ENCODE measurements around the gene NBPF3.
"Not testable (repeated sequence)": the region's sequence is repeated elsewhere in the genome, so short reads cannot be mapped to it uniquely, and the experiment has no call there.

NBPF3 gene

GRCh38 chr1:21472861-21473260 is 32.9 kb downstream of the NBPF3 start:
- H3K4me3 ChIP-seq (IDR thresholded peaks at IDR 0.05; ENCODE audit: insufficient read depth, low read depth, low read length) = no peak overlapping the region
- no peak for TF ChIP-seq CTCF (conservative IDR thresholded peaks at IDR 0.05; ENCODE audit: low read depth, low read length)

GRCh38 chr1:21478356-21478755 is 38.4 kb downstream of the NBPF3 start:
- no peaks in the 10 kb centered on the region for H3K4me1 ChIP-seq (ENCODE audit: low read depth, poor library complexity, severe bottlenecking)
- H3K27ac ChIP-seq = no peak overlapping the region
- no peaks in the 10 kb centered on the region for H3K27me3 ChIP-seq (ENCODE audit: insufficient read depth, low read depth)
- no peak overlapping the region for H2AFZ ChIP-seq (ENCODE audit: low read depth)
- TF ChIP-seq CTCF (conservative IDR thresholded peaks at IDR 0.05; ENCODE audit: low read depth, low read length) = no peak
- H3K79me2 ChIP-seq (ENCODE audit: insufficient read depth, low read depth) = no peaks in the 10 kb centered on the region
- H4K20me1 ChIP-seq (ENCODE audit: insufficient read depth) = no peaks in the 10 kb centered on the region
- no peak overlapping the region for H3K9ac ChIP-seq
- H3K4me2 ChIP-seq = no peak overlapping the region
- no peaks in the 10 kb centered on the region for H3K36me3 ChIP-seq (ENCODE audit: insufficient read depth)
- no peak overlapping the region for H3K4me3 ChIP-seq (IDR thresholded peaks at IDR 0.05; ENCODE audit: insufficient read depth, low read depth, low read length)

More at GRCh38 chr1:21472861-21473260, 32.9 kb downstream of the NBPF3 start:
- Histone ChIP-seq H3K9ac (no peak overlapping the region), H3K27ac (no peak overlapping the region), H3K79me2 (ENCODE audit: insufficient read depth, low read depth) (no peaks in the 10 kb centered on the region), H4K20me1 (ENCODE audit: insufficient read depth) (no peaks in the 10 kb centered on the region), H3K4me2 (no peak overlapping the region), H3K36me3 (ENCODE audit: insufficient read depth) (no peaks in the 10 kb centered on the region), H3K27me3 (ENCODE audit: insufficient read depth, low read depth) (no peaks in the 10 kb centered on the region), H2AFZ (ENCODE audit: low read depth) (no peak overlapping the region), H3K4me1 (ENCODE audit: low read depth, poor library complexity, severe bottlenecking) (no peaks in the 10 kb centered on the region)

- H3K27me3 ChIP-seq (ENCODE audit: insufficient read depth, low read depth); H3K4me1 ChIP-seq (ENCODE audit: low read depth, poor library complexity, severe bottlenecking); H3K79me2 ChIP-seq (ENCODE audit: insufficient read depth, low read depth); H2AFZ ChIP-seq (ENCODE audit: low read depth); H3K9ac ChIP-seq; H3K4me3 ChIP-seq (IDR thresholded peaks at IDR 0.05; ENCODE audit: insufficient read depth, low read depth, low read length); H4K20me1 ChIP-seq (ENCODE audit: insufficient read depth); H3K36me3 ChIP-seq (ENCODE audit: insufficient read depth); H3K4me2 ChIP-seq; H3K27ac ChIP-seq: not testable (repeated sequence)
Measured at GRCh38 chr1:21483881-21484280, 43.9 kb downstream of the NBPF3 start.

- H3K79me2 ChIP-seq (ENCODE audit: insufficient read depth, low read depth) = no peaks in the 10 kb centered on the region
- no peak overlapping the region for H3K9ac ChIP-seq
- peak overlapping the region; percentile 42; the same call in 1 of the 2 replicates for H2AFZ ChIP-seq (ENCODE audit: low read depth)
- peaks cover 6% of the 10 kb centered on the region for H3K4me1 ChIP-seq (ENCODE audit: low read depth, poor library complexity, severe bottlenecking)
- no peak for TF ChIP-seq CTCF (conservative IDR thresholded peaks at IDR 0.05; ENCODE audit: low read depth, low read length)
- H3K4me3 ChIP-seq (IDR thresholded peaks at IDR 0.05; ENCODE audit: insufficient read depth, low read depth, low read length) = no peak overlapping the region
- no peaks in the 10 kb centered on the region for H3K36me3 ChIP-seq (ENCODE audit: insufficient read depth)
- H4K20me1 ChIP-seq (ENCODE audit: insufficient read depth) = no peaks in the 10 kb centered on the region
- H3K27ac ChIP-seq = no peak overlapping the region
- no peak overlapping the region for H3K4me2 ChIP-seq
- peaks cover 11% of the 10 kb centered on the region; the same call in 1 of the 2 replicates for H3K27me3 ChIP-seq (ENCODE audit: insufficient read depth, low read depth)
Measured at GRCh38 chr1:21489146-21489545, 49.2 kb downstream of the NBPF3 start.

GRCh38 chr1:21490774-21491487 is 51.0 kb downstream of the NBPF3 start:
- no peak overlapping the region for H3K4me3 ChIP-seq (IDR thresholded peaks at IDR 0.05; ENCODE audit: insufficient read depth, low read depth, low read length)
- no peak overlapping the region for H3K9ac ChIP-seq
- no peak overlapping the region for H2AFZ ChIP-seq (ENCODE audit: low read depth)
- H3K27ac ChIP-seq = no peak overlapping the region
- H3K4me1 ChIP-seq (ENCODE audit: low read depth, poor library complexity, severe bottlenecking) = peaks cover 6% of the 10 kb centered on the region
- H4K20me1 ChIP-seq (ENCODE audit: insufficient read depth) = no peaks in the 10 kb centered on the region
- H3K36me3 ChIP-seq (ENCODE audit: insufficient read depth) = no peaks in the 10 kb centered on the region
- H3K27me3 ChIP-seq (ENCODE audit: insufficient read depth, low read depth) = peaks cover 11% of the 10 kb centered on the region; the same call in 1 of the 2 replicates
- H3K79me2 ChIP-seq (ENCODE audit: insufficient read depth, low read depth) = no peaks in the 10 kb centered on the region
- H3K4me2 ChIP-seq = no peak overlapping the region
- peak; percentile 71 for TF ChIP-seq CTCF (conservative IDR thresholded peaks at IDR 0.05; ENCODE audit: low read depth, low read length)

All from KMS-11 (cell line).